IgD-negative memory B cell (primary cell): ENCODE results near the gene SELENOS. TPM values are rescaled to one million over a fixed set of nuclear protein-coding genes. Genes with fewer than 3 reads are reported as not detected.
A peak's percentile ranks its signal among the peaks of the same experiment; 100 is the strongest.

Source experiments
- H3K27ac Mint-ChIP-seq, 3 donors: one replicate each; pipeline ENCODE4 v1.8.0; 2020 to 2022; ENCODE audit warnings: mild to moderate bottlenecking in 3 of 3, mixed read lengths in 3 of 3, moderate library complexity in 1 of 3
- H3K27me3 Mint-ChIP-seq: one replicate; pipeline ENCODE4 v1.8.0; 2021; ENCODE audit warnings: mixed read lengths
- H3K36me3 Mint-ChIP-seq: one replicate; pipeline ENCODE4 v1.8.0; 2020; ENCODE audit warnings: mild to moderate bottlenecking, mixed read lengths
- H3K4me1 Mint-ChIP-seq, 3 donors: one replicate each; pipeline ENCODE4 v1.8.0; 2020 to 2022; ENCODE audit warnings: mixed read lengths in 3 of 3, mild to moderate bottlenecking in 1 of 3
- H3K4me3 Mint-ChIP-seq, 4 donors: one replicate each; pipeline ENCODE4 v1.8.0; 2020 to 2022; ENCODE audit warnings: mild to moderate bottlenecking in 4 of 4, mixed read lengths in 4 of 4, moderate library complexity in 3 of 4
- H3K9me3 Mint-ChIP-seq, 3 donors: one replicate each; pipeline ENCODE4 v1.8.0; 2020 to 2021; ENCODE audit warnings: mixed read lengths in 3 of 3, mild to moderate bottlenecking in 1 of 3
- polyA plus RNA-seq: library from polyadenylated mRNA; unstranded; fragments of 300-500 nt; fragmentation: Illumina TruSeq; gene quantifications from one replicate; pipeline ENCODE4 v1.2.3, GENCODE V29; 2021

The SELENOS gene, protein sequence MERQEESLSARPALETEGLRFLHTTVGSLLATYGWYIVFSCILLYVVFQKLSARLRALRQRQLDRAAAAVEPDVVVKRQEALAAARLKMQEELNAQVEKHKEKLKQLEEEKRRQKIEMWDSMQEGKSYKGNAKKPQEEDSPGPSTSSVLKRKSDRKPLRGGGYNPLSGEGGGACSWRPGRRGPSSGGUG
- 55.2 TPM for polyA plus RNA-seq

DNA sequence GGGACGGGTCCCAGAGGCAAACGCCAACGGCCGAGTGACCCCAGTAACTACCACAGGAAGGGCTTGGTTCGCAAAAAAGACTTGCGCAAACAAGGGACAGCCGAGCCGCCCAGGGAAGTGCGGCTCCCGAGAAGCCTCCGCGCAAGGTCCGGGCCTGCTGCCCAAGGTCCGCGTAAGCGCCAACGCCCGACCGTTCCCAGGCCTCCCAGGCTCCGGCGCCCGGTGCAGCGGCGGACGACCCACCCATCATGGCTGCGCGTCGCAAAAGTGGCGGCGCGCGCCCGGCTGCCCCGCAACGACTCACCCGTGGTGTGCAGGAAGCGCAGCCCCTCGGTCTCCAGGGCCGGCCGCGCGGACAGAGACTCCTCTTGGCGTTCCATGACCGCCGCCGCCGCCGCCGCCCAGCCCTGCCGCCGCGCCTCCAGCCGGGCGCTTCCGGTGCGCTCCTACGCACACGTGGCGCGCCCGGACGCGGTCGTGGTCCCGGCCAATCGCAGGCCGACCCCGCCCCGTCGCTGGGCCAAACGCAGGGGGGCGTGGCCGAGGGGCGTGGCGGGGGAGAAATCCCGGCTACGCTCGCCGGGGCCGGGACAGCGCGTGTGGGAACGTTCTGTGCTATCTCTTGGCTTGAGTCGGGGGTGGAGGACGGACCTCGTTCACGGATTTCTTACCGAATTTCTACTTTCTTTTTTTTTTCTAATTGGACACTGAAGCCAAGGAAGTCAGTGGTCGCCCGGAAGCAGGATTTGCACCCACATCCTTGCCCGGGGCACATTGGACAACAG is at the start of gene SELENOS:
Gene SELENOS (minus strand): TSS at position 448 of the 785 bp plus-strand sequence. CDS start 68 bp downstream, at position 380.
- Mint-ChIP-seq H3K36me3 (peaks cover 2% of the 10 kb centered on the region), H3K27me3 (no peaks in the 10 kb centered on the region), H3K27ac (peak within 1 kb of the TSS; percentile 76 to 96 (median 94)), H3K9me3 (no peaks in the 10 kb centered on the region), H3K4me1 (peaks cover 7 to 19% (median 16%) of the 10 kb centered on the region in 3 donors), H3K4me3 (peak within 1 kb of the TSS; percentile 95 to 97 (median 96))

DNA sequence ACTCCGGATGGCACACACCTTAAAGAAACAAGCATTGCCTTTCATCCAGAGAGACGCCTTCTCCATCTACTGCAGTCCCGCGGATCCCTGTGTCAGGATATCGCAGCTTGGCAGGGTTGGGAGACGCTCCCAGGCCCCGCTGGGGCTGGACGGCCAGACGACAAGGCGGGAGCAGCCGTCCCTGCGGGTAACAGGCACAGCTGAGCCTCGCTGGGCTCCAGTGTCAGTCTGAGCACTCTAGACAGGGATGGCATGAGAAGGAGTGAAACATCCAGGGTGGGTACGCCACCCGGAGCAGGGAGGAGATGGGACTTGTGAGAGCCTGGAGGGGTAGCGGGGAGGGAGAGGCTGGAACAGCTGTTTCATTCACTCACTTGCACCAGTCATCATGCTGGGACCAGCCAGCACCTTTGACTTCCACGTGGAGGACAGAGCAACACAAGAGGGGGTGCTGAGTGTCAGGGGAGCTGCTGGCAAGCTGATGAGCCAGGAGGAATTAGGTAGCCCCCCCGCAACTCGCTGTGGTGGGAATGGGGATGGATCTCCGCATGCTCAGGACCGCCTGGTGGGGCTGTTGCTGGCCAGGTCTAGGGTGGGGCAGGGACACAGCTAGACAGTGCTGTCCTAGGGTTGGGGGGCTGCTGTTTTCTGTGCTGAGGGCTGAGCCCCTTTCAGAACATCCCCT is 49.3 kb upstream of the SELENOS start:
- peaks cover 1% of the 10 kb centered on the region for H3K36me3 Mint-ChIP-seq
- no peaks in the 10 kb centered on the region for H3K4me1 Mint-ChIP-seq
- H3K9me3 Mint-ChIP-seq = peaks cover 0 to 3% (median 0%) of the 10 kb centered on the region in 3 donors
- H3K27ac Mint-ChIP-seq = no peak overlapping the region
- H3K4me3 Mint-ChIP-seq = no peak overlapping the region
- peaks cover 22% of the 10 kb centered on the region for H3K27me3 Mint-ChIP-seq

DNA sequence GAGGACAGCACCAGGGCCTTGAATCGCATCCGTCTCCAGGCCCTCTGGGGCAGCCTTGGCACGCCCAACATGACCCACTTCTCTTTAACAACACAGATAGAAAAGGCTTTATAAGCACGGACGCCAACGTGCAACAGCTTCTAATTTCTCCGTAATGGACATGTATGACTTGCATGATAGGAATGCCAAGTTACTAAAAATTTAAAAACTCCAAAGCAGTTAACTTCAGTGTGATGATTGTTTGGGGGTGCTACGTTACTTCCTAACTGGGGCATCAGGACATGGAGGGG is 48.7 kb upstream of the SELENOS start:
- Mint-ChIP-seq H3K36me3 (peaks cover 1% of the 10 kb centered on the region), H3K9me3 (peaks cover 0 to 3% (median 0%) of the 10 kb centered on the region in 3 donors), H3K27ac (no peak overlapping the region), H3K27me3 (peaks cover 28% of the 10 kb centered on the region), H3K4me3 (no peak overlapping the region), H3K4me1 (no peaks in the 10 kb centered on the region)

- H3K4me1 Mint-ChIP-seq = peaks cover 0 to 4% (median 3%) of the 10 kb centered on the region in 3 donors
- H3K4me3 Mint-ChIP-seq = no peak overlapping the region
- H3K27ac Mint-ChIP-seq = no peak overlapping the region
- peaks cover 32% of the 10 kb centered on the region for H3K27me3 Mint-ChIP-seq
- peaks cover 1% of the 10 kb centered on the region for H3K36me3 Mint-ChIP-seq
- H3K9me3 Mint-ChIP-seq = peaks cover 0 to 3% (median 0%) of the 10 kb centered on the region in 3 donors
These were observed 48.2 kb upstream of the SELENOS start for GRCh38 chr15:101325263-101326025.

DNA sequence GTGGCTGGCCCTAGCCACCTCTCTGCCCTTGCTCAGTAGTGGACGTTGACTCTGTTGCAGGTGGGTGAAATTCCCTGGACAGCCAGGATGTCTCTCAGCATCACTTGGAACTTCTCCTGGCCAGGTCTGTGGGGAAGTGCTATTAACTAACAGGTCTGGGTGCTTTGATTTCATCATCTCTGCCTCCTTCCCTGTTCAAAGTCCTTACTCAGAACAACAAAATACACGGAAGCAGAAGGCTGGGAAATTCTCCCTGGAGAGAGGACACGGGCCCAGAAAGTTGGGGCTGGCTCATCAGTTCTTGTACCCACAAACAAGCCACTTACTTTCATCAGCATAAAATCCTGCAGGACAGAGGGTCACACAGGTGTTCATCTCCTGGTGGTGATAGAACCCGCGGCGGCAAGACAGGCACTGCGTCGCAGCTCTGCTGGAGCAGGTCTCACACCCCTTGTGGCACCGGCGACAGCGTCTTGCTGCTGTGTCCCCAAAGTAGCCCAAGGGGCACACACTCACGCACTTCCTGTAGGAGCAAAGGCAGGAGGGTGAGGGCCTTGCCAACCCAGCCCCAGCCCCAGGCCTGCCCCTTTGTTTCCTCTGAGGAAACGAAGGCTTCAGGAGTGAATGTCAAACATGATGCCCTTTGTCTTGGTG is 47.4 kb upstream of the SELENOS start:
- H3K36me3 Mint-ChIP-seq = peaks cover 1% of the 10 kb centered on the region
- H3K4me1 Mint-ChIP-seq = peaks cover 0 to 6% (median 5%) of the 10 kb centered on the region in 3 donors
- H3K9me3 Mint-ChIP-seq = peaks cover 0 to 3% (median 0%) of the 10 kb centered on the region in 3 donors
- no peak overlapping the region for H3K27ac Mint-ChIP-seq
- H3K4me3 Mint-ChIP-seq = no peak overlapping the region
- H3K27me3 Mint-ChIP-seq = peaks cover 35% of the 10 kb centered on the region

DNA sequence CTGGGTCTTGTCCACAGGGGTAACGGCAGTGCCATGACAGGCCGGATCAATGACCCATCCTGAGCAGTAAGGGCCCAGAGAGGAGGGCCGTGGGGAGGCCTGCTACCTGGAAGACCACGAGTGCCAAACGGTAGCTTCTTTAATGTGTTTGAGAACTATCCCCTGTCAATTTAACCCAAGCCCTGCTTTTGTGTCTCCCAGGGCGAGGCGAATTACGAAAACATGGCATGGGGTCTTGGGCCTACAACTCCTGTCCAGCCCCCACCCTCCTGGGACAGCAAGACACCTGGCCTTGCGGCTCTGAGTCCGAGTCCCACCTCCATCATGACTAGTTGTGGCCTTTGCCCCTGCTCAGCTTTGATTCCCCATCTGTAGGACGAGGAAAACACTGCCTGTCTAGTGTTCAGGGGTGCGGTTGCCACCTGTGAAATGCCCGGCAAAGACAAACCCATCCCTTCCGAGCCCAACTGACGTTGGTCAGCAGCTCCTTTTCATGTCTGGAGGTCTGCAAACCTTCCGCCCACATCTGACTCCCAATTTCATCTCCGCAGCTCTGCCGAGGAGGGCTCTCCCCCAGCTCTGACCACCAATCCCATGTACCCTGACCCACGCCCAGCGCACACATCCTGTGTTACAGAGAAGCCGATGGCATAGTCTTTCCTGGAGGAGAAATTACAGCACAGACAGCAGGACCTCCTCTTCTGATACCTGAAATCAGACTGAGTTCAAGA is 46.7 kb upstream of the SELENOS start:
- peaks cover 0 to 1% (median 0%) of the 10 kb centered on the region in 3 donors for H3K9me3 Mint-ChIP-seq
- no peak overlapping the region for H3K27ac Mint-ChIP-seq
- H3K27me3 Mint-ChIP-seq = peaks cover 38% of the 10 kb centered on the region
- peaks cover 1% of the 10 kb centered on the region for H3K36me3 Mint-ChIP-seq
- peaks cover 0 to 6% (median 5%) of the 10 kb centered on the region in 3 donors for H3K4me1 Mint-ChIP-seq
- H3K4me3 Mint-ChIP-seq = no peak overlapping the region

- Mint-ChIP-seq H3K9me3 (peaks cover 0 to 1% (median 0%) of the 10 kb centered on the region in 3 donors), H3K27me3 (peaks cover 40% of the 10 kb centered on the region), H3K27ac (no peak overlapping the region), H3K36me3 (peaks cover 1% of the 10 kb centered on the region), H3K4me1 (peaks cover 0 to 6% (median 5%) of the 10 kb centered on the region in 3 donors), H3K4me3 (peak overlapping the region in 1 of 4 donors; percentile 33)
These were observed 45.7 kb upstream of the SELENOS start for GRCh38 chr15:101322854-101323477.

DNA sequence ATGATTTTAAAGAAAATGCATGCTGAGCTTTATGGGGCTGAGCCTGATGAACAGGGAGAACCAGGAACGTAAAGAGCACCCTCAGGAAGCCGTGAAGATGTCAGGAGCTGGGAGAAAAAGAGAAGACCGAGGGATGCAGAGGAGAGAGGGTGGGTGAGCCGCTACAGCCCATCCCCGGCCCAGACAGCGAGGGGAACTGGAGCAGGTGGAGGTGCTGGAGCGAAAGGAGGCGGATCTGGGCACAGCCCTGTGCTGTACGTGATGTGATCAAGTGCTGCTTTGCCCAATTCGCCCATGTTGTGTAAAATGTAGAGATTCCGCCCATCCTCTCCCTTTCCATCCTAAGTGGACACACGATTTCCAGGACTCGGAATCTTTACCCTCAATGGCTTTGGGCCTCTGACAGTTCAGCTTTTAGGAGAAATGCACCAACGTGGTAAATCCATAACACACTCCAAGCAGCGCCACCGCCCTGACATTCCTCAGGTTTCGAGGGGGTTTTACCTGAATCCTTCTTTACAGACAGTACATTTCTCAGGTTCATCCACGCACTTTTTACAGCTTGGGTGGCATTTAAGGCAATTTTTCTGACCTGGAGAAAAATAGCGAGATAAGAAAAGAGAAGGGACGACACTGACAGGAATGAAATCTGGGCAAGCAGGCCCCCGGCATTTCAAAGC is 44.9 kb upstream of the SELENOS start:
- Mint-ChIP-seq H3K4me3 (no peak overlapping the region), H3K9me3 (peaks cover 0 to 1% (median 0%) of the 10 kb centered on the region in 3 donors), H3K36me3 (peaks cover 1% of the 10 kb centered on the region), H3K27me3 (peaks cover 41% of the 10 kb centered on the region), H3K27ac (no peak overlapping the region), H3K4me1 (peaks cover 0 to 6% (median 5%) of the 10 kb centered on the region in 3 donors)

DNA sequence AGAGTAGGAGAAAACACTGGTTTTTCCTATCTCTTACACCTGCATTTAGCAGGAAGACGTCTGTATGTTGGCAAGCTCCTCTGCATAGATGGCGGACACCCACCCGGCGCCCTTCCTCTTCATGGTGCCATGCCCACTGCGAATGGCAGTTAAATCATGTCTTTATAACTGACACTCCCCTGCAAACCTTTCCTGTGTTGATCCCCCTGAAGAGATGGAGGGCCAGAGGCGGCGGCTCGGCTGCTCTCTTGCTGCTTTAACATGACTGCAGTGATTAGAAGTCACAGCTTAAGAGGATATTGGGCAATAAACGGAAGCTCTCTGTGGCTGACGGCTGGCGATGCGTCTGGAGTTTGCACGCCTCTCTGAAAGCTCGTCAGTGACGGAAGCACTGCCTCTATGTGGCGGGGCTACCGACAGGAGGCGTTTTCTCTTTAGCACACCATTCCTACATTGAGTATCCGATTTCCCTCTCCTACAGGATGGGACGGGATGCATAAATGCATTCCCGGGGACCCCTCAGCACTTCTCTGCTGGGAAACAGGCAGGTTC is 43.3 kb upstream of the SELENOS start:
- Mint-ChIP-seq H3K36me3 (no peaks in the 10 kb centered on the region), H3K4me3 (peak overlapping the region in 3 of 4 donors; percentile 24 to 46 (median 43)), H3K27ac (peak overlapping the region in 2 of 3 donors; percentile 17 to 27), H3K27me3 (peaks cover 36% of the 10 kb centered on the region), H3K9me3 (peaks cover 0 to 1% (median 0%) of the 10 kb centered on the region in 3 donors), H3K4me1 (peaks cover 0 to 6% (median 5%) of the 10 kb centered on the region in 3 donors)

DNA sequence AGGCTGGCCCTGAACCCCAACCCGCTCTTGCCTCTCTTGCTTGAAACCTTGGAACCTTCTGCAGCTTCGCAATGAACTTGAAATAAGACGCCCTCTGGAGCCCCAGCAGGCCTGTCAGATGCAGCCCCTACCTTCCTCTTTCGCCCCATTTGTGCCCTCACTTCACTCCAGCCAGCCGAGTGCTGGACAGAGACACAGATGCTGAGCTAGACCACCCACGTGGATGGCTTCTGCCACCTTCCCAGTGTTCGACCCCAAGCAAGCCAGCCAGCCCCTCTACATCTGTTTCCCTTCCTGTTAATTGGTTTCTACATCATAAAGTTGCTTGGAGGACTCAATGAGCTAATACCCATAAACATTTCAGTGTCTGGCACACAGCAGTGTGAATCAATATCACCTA is 41.6 kb upstream of the SELENOS start:
- H3K27ac Mint-ChIP-seq = no peak overlapping the region
- peaks cover 0 to 8% (median 5%) of the 10 kb centered on the region in 3 donors for H3K4me1 Mint-ChIP-seq
- H3K4me3 Mint-ChIP-seq = no peak overlapping the region
- no peaks in the 10 kb centered on the region for H3K36me3 Mint-ChIP-seq
- peaks cover 0 to 1% (median 0%) of the 10 kb centered on the region in 3 donors for H3K9me3 Mint-ChIP-seq
- peaks cover 35% of the 10 kb centered on the region for H3K27me3 Mint-ChIP-seq

GRCh38 chr15:101318147-101318819 is 41.0 kb upstream of the SELENOS start:
- no peak overlapping the region for H3K27ac Mint-ChIP-seq

DNA sequence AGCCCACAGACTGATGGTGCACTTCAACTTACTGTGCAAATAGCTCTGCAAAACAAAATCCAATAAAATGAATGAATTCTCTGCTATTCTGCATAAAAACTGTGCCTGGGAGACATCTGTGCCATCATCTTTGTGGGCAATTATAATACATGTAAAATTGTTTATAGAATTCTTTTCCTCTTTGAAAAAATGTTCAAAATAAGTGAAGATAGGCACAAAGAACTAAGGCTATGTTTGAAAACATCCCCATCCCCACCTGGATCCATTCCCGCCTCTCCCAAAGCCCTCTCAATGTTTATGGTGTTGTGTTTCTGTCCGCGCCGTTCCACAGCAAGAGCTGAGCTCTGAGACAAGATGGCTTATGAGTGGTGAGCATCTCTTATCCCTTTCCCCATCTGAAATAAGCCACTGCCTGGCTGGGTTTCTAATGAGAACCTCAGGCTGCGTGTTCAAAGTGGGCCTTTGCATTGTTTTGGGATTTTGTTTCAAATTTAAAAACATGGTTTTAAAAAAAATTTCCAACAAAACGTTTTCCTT is 40.1 kb upstream of the SELENOS start:
- Mint-ChIP-seq H3K36me3 (no peaks in the 10 kb centered on the region), H3K4me1 (peaks cover 0 to 9% (median 5%) of the 10 kb centered on the region in 3 donors), H3K27me3 (peaks cover 29% of the 10 kb centered on the region), H3K9me3 (peaks cover 0 to 1% (median 0%) of the 10 kb centered on the region in 3 donors), H3K27ac (no peak overlapping the region), H3K4me3 (no peak overlapping the region)

More at GRCh38 chr15:101318147-101318819, 41.0 kb upstream of the SELENOS start:
- no peaks in the 10 kb centered on the region for H3K36me3 Mint-ChIP-seq
- peaks cover 34% of the 10 kb centered on the region for H3K27me3 Mint-ChIP-seq
- peaks cover 0 to 9% (median 5%) of the 10 kb centered on the region in 3 donors for H3K4me1 Mint-ChIP-seq
- H3K4me3 Mint-ChIP-seq = no peak overlapping the region
- H3K9me3 Mint-ChIP-seq = peaks cover 0 to 1% (median 0%) of the 10 kb centered on the region in 3 donors
